ENCODE data around the gene PDZD2. TPM values are rescaled to one million over a fixed set of nuclear protein-coding genes. Genes with fewer than 3 reads are reported as not detected.

Gene PDZD2
- total RNA-seq, 2 experiments from 2014 or later = 1.3 to 1.8 TPM

DNA sequence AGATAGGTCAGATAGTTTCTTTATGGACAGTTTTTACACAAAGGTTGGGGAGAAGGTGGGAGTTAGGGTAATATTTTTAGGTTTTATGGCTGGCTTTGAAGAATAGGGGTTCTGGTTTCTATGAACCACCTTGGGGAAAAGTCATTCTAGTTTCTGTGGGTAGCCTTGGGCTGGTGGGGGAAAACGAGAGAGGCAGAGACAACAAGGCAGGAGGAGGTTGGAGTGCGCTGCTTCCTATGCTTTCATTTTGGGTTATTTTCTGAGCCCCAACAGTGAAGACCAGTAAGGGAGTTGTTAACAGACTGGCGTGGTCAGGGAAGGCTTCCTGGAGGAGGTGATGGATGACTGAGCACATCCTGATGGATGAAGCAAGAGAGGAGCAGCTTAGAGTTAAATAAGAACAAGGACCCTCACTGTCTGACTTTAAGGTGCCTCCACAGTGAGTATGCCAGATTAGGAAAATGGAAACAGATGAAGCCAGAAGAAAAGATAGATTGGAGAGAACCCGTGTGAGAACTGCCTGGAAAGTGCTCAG is 81.9 kb downstream of the PDZD2 start:
- H3K27ac ChIP-seq (ENCODE audit: low read depth in 1 of 2, low read length in 2 of 2) = no peak overlapping the region
- H3K27me3 Mint-ChIP-seq = no peaks in the 10 kb centered on the region
- ChIA-PET CTCF (no interaction called here), POLR2A (no interaction called here)
- H3K36me3 ChIP-seq (ENCODE audit: insufficient read depth, low read length) = no peaks in the 10 kb centered on the region
- no peaks in the 10 kb centered on the region for H3K9me3 Mint-ChIP-seq
- intact Hi-C loops (cut with DNase I, micrococcal nuclease) = no loop called here
- no peaks in the 10 kb centered on the region for H3K9me3 ChIP-seq (ENCODE audit: control insufficient read depth in 1 of 2, insufficient read depth in 1 of 2, low read length in 2 of 2)
- no peaks in the 10 kb centered on the region for H3K4me1 ChIP-seq (ENCODE audit: insufficient read depth, low read length)
- TF ChIP-seq, protein P1, sequence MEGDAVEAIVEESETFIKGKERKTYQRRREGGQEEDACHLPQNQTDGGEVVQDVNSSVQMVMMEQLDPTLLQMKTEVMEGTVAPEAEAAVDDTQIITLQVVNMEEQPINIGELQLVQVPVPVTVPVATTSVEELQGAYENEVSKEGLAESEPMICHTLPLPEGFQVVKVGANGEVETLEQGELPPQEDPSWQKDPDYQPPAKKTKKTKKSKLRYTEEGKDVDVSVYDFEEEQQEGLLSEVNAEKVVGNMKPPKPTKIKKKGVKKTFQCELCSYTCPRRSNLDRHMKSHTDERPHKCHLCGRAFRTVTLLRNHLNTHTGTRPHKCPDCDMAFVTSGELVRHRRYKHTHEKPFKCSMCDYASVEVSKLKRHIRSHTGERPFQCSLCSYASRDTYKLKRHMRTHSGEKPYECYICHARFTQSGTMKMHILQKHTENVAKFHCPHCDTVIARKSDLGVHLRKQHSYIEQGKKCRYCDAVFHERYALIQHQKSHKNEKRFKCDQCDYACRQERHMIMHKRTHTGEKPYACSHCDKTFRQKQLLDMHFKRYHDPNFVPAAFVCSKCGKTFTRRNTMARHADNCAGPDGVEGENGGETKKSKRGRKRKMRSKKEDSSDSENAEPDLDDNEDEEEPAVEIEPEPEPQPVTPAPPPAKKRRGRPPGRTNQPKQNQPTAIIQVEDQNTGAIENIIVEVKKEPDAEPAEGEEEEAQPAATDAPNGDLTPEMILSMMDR (IDR thresholded peaks at IDR 0.05) = no peak
- no peak overlapping the region for H3K27ac Mint-ChIP-seq
- ATAC-seq (ENCODE audit: poor library complexity) (no peak), DNase-seq (no peak)
- H3K27me3 ChIP-seq (ENCODE audit: control insufficient read depth in 1 of 2, insufficient read depth in 2 of 2, low read length in 2 of 2) = no peaks in the 10 kb centered on the region
- H3K4me1 Mint-ChIP-seq (ENCODE audit: low read depth) = no peaks in the 10 kb centered on the region
- no peak overlapping the region for H3K4me3 Mint-ChIP-seq
- H3K36me3 Mint-ChIP-seq (ENCODE audit: low read depth) = no peaks in the 10 kb centered on the region
- no peak overlapping the region for H3K4me3 ChIP-seq (ENCODE audit: low read length)

DNA sequence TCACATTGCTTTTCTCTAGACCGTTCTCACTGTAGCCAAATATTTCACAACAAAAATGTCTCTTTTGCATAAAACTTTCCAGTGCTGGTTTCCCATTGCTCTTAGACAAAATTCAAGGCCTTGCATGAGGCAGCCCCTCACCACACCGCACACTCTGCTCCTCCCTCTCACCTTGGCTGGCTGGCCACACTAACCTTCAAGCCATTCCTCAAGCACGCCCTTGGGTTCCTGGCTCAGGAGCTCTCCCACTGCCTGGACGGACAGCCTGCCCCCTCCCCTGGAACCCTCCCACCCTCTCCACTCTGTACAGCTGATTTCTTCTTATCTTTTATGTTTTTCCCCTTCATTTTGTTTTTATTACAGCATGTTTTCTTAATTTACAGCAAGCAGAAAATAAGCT is 83.2 kb downstream of the PDZD2 start:
- no peaks in the 10 kb centered on the region for H3K36me3 ChIP-seq (ENCODE audit: insufficient read depth, low read length)
- no peaks in the 10 kb centered on the region for H3K27me3 Mint-ChIP-seq
- DNase-seq (no peak), ATAC-seq (ENCODE audit: poor library complexity) (no peak)
- ChIA-PET CTCF (no interaction called here), POLR2A (no interaction called here)
- H3K27me3 ChIP-seq (ENCODE audit: control insufficient read depth in 1 of 2, insufficient read depth in 2 of 2, low read length in 2 of 2) = no peaks in the 10 kb centered on the region
- H3K27ac Mint-ChIP-seq = no peak overlapping the region
- H3K4me1 ChIP-seq (ENCODE audit: insufficient read depth, low read length) = no peaks in the 10 kb centered on the region
- H3K9me3 Mint-ChIP-seq = no peaks in the 10 kb centered on the region
- intact Hi-C loops (cut with DNase I, micrococcal nuclease) = no loop called here
- no peaks in the 10 kb centered on the region for H3K9me3 ChIP-seq (ENCODE audit: control insufficient read depth in 1 of 2, insufficient read depth in 1 of 2, low read length in 2 of 2)
- H3K4me1 Mint-ChIP-seq (ENCODE audit: low read depth) = no peaks in the 10 kb centered on the region
- TF ChIP-seq, protein P1 (IDR thresholded peaks at IDR 0.05) = no peak
- no peak overlapping the region for H3K4me3 ChIP-seq (ENCODE audit: low read length)
- no peaks in the 10 kb centered on the region for H3K36me3 Mint-ChIP-seq (ENCODE audit: low read depth)
- H3K27ac ChIP-seq (ENCODE audit: low read depth in 1 of 2, low read length in 2 of 2) = no peak overlapping the region
- H3K4me3 Mint-ChIP-seq = no peak overlapping the region

GRCh38 chr5:31725996-31726395 is 87.1 kb downstream of the PDZD2 start:
- Histone ChIP-seq H3K36me3 (ENCODE audit: insufficient read depth, low read length) (no peaks in the 10 kb centered on the region), H3K27ac (ENCODE audit: low read depth in 1 of 2, low read length in 2 of 2) (no peak overlapping the region), H3K4me1 (ENCODE audit: insufficient read depth, low read length) (peaks cover 5% of the 10 kb centered on the region), H3K9me3 (ENCODE audit: control insufficient read depth in 1 of 2, insufficient read depth in 1 of 2, low read length in 2 of 2) (no peaks in the 10 kb centered on the region), H3K4me3 (ENCODE audit: low read length) (no peak overlapping the region), H3K27me3 (ENCODE audit: control insufficient read depth in 1 of 2, insufficient read depth in 2 of 2, low read length in 2 of 2) (no peaks in the 10 kb centered on the region)
- TF ChIP-seq, protein P1 (IDR thresholded peaks at IDR 0.05) = no peak
- Mint-ChIP-seq H3K27me3 (no peaks in the 10 kb centered on the region), H3K4me3 (no peak overlapping the region), H3K4me1 (ENCODE audit: low read depth) (no peaks in the 10 kb centered on the region), H3K36me3 (ENCODE audit: low read depth) (no peaks in the 10 kb centered on the region), H3K27ac (no peak overlapping the region), H3K9me3 (no peaks in the 10 kb centered on the region)
- ChIA-PET CTCF (no interaction called here), POLR2A (no interaction called here)
- ATAC-seq (ENCODE audit: poor library complexity) (no peak), DNase-seq (no peak)
- intact Hi-C loops (cut with DNase I, micrococcal nuclease) = no loop called here
